Ramos (cell line): ENCODE results near the gene ABHD12B.
"Not testable (repeated sequence)": the region's sequence is repeated elsewhere in the genome, so short reads cannot be mapped to it uniquely, and the experiment has no call there.

Experiments used
- in situ Hi-C: fragments of 300-500 bp; cut with MboI; formaldehyde crosslinking; loops from one replicate; pipeline ENCODE4 v1.14.3; 2022; ENCODE audit warnings: low sequenced_read_pairs; ENCODE audit not compliant: unreplicated experiment

The ABHD12B gene

DNA sequence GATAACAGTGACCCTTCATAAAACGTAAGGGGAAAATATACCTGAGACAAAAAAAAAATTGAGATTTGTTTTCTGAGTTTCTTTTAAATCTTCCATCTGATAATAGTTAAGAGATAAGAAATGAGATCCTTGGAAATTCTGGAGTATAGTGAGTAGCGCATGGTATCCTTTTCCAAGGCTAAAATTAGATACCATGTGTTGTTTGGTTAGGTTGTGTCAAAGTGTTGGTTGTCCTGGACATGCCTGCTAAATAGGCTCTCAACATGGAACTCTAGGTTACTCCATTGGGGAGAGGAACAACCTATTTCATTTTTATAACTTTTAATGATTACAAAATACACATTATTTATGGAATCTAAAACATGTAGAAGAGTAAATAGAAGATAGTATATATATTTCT, 57.7 kb downstream of the ABHD12B start:
- in situ Hi-C loops = no loop called here

DNA sequence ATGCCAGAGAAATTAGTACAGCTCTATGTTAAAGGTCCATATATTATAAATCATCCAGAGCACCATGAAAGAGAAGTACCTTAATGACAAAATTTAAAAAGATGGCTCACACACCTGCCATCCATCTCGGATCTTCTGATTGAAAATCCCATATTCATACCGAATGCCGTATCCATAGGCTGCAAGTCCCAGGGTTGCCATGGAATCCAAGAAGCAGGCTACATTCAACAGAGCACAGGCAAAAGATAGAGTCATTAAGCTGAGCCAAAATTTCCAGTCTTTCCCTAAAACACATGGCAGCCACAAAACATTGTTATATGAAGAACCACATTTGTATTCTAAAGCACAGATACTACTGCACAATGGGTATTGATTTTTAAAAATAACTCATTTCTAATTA, 59.7 kb downstream of the ABHD12B start:
- in situ Hi-C loops = no loop called here

DNA sequence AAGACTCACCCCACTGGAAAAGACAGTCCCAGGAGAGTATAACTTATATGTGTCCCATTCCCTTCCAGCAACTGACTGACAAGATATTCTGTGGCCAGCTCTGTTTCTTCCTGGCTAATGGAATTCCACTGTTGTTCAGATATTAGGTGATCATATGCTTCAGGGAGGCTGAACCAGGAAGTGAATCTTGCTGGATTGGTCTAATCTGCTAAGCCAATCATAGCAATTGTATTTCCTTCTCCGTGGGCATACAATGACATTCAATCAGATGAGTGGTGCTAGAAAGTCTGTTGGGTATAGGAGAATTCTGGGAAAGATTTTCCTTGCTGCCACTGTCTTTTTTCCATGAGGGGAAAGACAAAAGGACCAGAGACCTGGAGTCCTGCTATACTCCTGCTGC, 60.3 kb downstream of the ABHD12B start:
- in situ Hi-C loops = no loop called here

DNA sequence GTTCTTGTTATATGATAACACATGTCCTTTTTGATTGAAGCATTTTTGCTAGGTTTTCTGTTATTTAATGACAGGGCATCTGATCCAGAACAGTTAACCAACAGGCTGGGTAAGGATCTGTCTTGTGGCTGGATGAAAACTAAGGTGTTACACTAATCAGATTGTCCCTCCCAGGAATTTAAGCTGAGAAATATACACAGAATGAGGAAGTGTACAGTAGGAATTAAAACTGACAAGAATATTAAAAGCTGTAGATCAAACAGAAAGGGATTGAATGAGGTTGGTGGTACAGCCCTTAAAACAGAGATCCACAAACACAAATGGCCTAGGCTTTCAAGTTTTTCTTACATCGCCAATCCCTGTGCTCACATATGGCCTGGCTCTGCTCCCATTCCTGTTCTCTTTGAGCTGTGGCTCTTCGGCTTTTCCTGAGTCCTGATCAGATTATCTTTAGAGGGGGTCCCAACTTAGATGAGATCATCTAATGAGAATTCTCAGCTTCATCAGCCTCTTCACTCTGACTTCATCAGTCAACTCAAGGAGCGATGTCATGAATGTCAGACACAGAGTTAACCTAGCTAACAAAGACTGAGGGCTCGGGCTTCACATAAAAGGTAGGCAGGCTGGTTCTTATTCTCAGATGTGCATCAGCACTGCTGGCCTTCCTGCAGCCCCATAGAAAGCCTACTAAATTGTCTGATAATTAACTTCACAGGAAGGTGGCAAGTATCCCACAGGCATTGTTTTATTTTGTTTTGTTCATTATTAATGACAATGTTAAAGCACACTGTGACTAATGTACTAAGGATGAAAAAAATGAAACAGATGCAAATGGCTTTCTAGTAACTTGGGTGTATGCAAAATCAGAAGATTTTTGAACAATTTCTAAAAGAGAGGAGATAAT, 61.0 kb downstream of the ABHD12B start:
- in situ Hi-C loops = no loop called here

DNA sequence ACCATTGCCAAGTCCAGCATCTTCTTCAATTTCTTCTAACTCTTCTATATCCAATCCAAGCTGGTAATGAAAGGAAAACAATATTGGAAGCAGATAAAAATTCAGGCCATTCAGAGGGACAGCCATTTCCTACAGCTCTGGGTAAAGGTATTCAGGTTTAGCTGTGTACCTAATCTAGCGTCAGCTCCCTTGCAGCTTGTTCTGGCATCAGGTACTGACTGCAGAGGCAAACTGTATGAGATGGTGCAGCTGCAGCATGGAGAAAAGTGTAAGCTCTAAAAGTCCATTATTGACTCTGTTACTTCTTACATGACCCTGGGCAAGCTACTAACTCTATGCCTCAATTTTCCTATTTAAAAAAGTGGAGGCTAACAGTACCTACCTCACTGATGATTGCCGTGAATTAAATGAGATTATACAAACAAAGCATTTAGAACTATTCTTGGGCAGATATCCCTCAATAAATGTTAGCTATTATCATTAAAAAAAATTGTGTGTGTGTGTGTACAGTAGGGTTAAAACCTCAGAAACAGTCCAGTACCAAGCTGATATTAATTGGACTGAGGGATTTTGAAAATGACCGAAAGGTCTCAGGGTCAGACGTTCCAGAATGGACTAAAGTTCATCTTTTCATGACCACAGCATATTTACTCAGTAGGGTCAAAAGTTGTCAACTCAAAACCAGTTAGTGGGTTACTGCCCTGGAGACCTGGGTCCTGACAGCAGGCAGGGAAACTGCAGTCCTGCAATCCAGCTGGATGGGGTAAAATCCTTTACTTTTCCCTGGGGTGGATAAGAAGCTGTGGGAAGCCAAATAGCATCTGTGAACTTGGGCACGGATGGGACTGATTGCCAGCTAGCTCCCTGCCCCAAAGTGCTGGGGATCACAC, 63.5 kb downstream of the ABHD12B start:
- in situ Hi-C loops = no loop called here

DNA sequence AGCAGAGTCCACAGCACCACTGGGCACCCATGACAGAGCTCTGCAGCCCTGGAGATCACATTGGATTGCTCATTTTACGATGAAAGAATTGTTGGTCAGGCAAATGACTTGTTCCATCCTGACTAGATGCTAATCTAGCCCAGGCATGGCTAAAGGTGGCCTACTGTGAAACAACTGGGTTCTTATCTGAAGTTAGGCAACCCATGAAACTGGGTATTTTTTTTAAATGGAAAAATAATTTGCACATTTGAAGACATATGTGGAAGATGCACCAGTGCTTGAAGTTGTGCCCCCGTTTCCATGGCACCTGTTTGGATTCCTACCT, 64.1 kb downstream of the ABHD12B start:
- in situ Hi-C loops = no loop called here

DNA sequence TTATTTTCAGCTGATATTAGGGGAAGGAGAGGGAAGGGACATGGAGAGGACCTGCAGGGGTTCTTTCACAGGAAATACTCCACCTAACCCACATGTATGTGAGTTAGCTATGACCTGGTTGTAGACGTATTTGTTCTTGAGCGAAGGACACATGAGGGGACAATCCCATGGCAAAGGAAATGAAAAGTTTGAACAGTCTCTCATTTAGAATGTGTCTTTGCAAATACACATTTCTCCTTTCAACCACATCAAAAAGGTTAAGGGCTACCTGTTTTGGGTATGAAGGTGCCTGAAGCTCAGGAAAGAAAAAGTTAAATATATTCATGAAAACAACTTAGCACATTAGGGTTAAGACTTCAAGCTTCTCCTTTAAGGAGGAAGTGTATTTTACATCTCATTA, 65.0 kb downstream of the ABHD12B start:
- in situ Hi-C loops = no loop called here

DNA sequence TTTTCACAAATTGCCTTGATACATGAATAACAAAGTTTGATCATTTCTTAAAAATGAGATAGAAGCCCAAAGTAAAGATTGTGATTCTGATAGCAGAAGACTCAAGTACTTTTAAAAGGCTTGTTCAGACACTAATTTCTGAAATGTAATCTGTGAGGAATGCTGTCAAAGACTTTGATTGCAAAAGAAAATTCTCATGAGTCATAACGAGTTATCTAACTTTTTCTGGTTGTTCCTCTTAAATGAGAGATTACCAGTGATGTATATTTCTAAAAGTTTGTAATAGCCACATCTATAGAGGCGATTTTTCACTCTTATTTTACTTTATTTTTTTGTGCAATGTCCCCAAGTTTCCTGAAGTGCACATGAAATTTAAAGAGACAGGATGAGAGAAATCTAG, 65.5 kb downstream of the ABHD12B start:
- in situ Hi-C loops = no loop called here

DNA sequence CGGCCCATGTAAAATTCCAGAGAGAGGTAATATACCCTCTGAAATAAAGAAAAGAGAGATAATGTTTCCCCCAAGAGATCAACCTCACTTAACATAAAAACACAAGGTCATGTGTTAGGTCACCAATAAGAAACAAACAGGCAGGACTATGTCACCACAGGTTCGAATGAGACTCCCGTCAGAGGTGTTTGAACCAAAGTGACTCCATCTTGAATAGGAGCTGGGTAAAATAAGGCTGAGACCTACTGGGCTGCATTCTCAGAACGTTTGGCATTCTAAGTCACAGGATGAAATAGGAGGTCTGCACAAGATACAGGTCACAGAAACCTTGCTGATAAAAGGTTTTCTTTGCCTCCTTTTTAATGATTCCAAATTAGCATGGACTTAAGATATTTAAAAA, 65.9 kb downstream of the ABHD12B start:
- in situ Hi-C loops = no loop called here

DNA sequence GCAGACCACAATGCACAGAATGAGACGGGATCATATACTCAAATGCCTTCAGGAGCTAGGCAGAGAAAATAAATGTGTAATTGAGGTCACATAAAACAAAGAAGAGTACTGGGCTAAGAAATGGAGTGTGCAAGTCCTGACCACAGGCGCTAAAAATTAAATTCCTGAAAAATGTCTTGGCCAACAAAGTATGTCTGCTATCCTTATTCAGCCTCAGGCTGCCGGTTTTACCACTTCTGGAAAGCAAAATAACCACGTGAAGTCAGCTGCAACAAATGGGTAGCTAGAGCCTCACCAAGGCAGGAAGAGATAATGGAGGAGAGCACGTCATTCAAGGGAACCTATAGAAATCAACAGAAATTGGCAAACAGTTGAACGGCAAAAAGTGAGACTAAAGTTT, 69.3 kb downstream of the ABHD12B start:
- in situ Hi-C loops = no loop called here

DNA sequence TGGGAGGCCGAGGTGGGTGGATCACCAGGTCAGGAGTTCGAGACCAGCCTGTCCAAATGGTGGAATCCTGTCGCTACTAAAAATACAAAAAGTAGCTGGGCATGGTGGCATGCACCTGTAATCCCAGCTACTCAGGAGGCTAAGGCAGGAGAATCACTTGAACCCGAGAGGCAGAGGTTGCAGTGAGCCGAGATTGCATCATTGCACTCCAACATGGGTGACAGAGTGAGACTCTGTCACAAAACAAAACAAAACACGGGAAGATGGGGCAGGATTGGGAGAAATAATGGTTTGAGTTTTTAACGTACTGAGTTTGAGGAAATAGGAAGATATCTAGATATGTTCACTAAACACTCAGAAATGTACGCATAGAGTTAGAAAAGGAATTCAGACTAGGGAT, 69.8 kb downstream of the ABHD12B start:
- in situ Hi-C loops = not testable (repeated sequence)

DNA sequence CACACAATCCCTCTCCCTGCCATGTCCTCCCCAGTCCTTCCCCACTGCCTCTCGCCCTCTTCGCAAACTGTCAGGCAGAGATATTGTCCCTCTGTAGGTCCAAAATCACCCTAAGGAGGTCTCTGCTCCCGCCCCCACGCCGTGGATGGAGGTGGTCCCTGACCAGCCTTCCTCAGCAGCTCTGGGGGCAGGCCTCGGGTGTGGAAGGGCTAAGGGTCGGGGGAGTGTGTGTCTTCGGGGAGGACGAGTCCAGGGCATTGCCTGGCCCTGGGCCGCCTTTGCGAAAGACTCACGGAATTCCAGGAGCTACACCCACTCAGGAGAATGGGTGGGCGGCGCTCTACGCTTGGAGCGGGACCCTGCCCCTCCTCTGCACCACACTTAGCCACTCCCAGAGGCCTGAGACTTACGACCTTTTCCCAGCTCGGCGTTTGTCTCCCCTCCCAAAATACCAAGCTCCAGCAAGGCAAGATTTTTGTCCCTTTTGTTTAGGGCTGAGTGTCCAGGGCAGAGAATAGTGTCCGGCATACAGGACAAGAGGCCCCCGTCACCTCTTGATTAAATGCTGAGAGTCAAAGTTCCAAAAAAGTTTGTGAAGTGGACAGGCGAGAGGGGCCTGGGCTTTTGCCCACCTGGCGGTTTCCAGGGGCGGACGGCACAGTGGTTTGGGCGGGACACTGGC, 71.5 kb downstream of the ABHD12B start:
- in situ Hi-C loops = no loop called here

DNA sequence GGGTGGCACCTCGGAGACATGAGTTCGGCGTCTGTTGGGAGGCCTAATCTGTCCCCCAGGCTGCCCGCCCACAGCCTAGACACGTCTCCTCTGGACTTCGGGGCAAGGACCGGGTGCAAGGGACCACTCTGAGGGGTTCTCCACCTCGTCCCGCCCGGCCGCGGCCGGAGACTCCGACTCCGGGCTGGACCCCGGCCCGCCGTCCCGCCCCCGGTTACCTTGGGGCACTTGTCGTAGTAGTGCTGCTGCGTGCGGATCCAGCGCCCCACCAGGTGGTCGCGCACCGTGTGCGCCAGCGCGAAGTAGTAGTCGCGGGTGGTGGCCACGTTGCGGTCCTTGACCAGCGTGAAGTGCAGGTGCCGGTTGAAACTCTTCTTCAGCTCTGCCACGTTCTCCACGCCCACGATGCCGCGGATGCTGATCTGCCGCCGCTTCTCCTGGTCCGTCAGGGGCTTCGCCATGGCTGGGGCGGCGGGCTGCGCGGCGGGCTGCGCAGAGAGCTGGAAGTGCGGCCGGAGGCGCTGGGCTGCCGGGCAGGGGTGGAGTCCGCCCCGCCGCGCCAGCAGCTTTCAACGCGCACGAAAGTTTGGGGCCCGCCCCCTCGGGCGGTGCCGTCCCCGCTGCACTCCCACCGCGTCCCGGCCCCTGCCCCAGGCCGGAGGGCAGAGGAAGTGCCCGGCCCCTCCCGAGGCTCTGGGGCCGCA, 72.2 kb downstream of the ABHD12B start, which contains the start of gene PYGL:
Gene PYGL (minus strand): TSS at position 541 of the 704 bp plus-strand sequence. CDS start 80 bp downstream, at position 461.
- in situ Hi-C loops = no loop called here

DNA sequence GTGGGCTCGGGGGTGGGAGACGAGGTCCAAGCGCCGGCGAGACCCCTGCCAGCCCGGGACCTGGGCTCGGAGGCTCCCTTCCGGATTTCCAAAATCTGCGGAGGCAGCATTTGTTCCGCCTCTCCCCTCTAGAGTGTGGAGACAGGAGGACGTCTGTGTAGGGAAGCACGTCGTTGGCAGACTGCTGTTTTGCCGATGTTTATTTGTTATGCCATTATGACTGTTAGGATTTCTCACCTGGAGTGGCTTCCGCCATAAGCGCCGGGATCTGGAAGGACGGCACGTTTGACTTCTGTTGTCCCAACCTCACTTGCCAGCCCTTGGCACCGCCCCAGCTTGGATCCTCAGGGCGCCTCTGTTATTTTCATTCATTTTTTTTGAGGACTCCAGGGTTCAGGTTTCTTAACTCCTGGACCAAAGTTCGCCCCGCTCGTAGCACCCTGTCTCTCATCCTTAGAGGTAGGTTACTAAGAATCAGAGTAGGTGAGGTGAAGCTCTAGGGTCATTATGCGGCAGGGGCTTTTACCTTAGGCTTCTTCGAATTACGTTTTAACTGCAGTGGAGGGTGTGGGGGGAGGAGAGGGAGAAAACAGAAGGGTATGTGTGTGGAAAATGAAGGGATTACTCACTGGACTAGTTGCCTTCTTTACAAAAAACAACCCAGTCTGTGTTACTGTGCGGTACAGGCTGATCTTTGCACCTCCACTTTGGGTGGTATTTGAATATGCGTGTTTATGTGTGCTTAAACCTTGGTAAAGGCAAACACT, 73.0 kb downstream of the ABHD12B start:
- in situ Hi-C loops = no loop called here

DNA sequence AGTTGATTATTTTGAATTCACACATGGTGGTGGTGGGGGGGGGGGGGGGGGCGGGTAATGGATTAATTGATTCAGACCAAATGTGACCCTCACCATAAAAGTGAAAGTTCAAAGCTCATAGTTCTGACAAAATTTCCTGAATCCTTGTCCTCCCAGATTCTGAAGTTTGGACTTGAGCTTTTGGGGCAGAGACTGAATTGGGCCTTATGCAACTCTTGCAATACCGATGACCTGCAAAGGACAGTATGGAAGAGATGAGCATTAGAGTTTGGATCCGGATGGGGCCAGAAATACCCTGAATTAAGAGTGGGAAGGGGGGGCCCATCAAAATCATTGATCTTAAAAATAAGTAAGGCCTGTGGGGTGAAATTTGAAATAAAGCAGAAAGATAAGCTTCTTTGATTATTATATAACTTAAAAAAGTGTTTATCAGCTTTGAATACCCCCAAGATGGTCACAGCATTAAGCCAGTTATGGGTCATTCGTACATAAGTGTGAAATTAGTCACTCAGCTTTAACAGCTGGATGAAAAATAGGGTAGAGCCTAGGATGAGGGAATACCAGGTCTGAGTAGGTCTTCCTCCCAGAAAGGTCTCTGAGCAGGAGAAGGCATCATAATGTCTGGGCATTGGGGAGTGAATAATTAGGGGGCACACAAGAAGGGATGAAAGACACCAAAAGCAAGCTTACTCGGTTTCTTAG, 74.5 kb downstream of the ABHD12B start:
- in situ Hi-C loops = no loop called here

DNA sequence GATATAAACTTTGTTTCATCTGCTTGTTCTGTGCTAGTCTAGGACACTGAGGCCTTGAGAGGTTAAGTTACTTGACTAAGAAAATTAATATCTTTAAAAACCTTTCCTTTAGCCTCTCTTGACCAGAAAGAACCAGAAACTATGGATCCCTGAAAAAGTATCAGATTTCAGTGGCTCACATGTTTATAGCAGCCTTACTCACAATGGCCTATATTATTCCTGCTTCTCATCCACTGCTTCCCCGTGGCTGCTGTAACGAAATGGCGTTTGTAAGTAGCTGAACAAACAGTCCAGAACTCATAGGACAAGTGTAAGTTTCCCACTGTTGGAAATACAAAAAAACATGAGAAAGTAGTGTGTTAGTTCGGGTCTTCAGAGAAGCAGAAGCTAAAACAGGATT, 75.6 kb downstream of the ABHD12B start:
- in situ Hi-C loops = no loop called here

DNA sequence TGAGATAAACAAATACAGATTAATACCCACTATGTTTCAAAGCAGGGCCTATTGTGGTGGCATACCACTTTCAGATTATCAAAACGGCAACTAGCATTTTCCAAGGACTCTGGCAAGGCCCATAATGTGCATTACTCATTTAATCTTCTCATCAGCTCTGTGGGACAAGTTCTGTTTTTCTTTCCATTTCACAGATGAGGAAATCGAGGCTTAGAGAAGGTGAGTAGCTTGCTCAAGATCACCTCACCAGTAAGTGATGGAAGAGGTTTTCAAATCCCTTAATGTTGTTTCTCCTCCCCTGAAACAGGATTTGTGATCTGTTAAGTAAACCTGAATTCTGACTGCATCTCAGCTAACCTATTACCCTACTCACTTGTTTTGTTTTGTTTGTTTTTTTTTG, 76.4 kb downstream of the ABHD12B start:
- in situ Hi-C loops = no loop called here

DNA sequence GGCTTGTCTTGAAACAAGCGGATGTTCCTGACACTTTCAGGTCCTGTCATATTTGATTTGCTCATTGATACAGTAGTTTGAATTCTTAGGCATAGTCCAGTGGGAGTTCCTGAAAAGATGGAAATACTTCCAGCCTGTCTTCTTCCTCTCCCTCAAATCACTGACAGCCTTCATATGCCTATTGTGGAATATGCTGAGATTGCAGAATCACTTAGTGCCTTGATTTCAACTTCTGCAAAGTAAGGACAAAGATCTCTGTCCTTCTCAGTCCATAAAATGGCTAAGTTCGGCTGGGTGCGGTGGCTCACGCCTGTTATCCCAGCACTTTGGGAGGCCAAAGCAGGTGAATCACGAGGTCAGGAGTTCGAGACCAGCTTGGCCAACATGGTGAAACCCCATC, 79.2 kb downstream of the ABHD12B start:
- in situ Hi-C loops = no loop called here

DNA sequence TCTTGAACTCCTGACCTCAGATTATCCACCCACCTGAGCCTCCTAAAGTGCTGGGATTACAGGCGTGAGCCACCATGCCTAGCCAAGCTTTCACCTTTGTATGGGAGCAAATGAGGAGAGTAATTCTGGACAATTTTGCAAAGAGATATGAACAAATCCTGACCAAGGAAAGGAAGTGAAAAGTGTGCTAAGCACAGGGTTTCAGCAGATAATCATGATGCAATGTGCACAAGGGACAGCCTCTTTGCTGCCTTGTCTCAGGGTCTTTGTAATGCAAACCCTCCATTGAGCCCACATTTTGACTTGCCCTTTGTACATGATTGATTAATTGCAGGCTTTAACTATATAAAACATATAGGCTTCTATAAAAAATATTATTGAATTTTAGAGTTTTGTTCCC, 81.6 kb downstream of the ABHD12B start:
- in situ Hi-C loops = no loop called here
